Kidney (tissue), 14 donors: ENCODE measurements around the gene PRSS35. TPM values are rescaled to one million over a fixed set of nuclear protein-coding genes. Genes with fewer than 3 reads are reported as not detected.

ENCODE experiments used
- DNase-seq, 5 donors: peaks; one replicate each; pipeline ENCODE4 v3.0.0-alpha.2; 2013 to 2020
- FAIRE-seq: peaks from 2 replicates; lab custom pipeline; 2012; peaks lifted over from hg19 to GRCh38; lab: Jason Lieb, UNC
- H3K27ac ChIP-seq, 2 donors: one replicate each; pipeline ENCODE4 v1.7.0; 2013; ENCODE audit warnings: low read depth in 2 of 2, low read length in 2 of 2, inconsistent platforms in 1 of 2
- H3K27me3 ChIP-seq: one replicate; pipeline ENCODE4 v1.7.1; 2013; ENCODE audit warnings: low read length, inconsistent platforms; ENCODE audit not compliant: control insufficient read depth, insufficient read depth
- H3K36me3 ChIP-seq, 3 donors: one replicate each; pipeline versions ENCODE4 v1.7.0 to v1.7.1; 2013; ENCODE audit warnings: low read length in 3 of 3, control low read depth in 1 of 3, inconsistent platforms in 1 of 3; ENCODE audit not compliant: insufficient read depth in 3 of 3, control insufficient read depth in 2 of 3
- H3K4me1 ChIP-seq, 3 donors: one replicate each; pipeline versions ENCODE4 v1.7.0 to v1.7.1; 2013; ENCODE audit warnings: low read length in 3 of 3, inconsistent platforms in 1 of 3, low read depth in 1 of 3; ENCODE audit not compliant: control insufficient read depth in 2 of 3, insufficient read depth in 2 of 3
- H3K4me3 ChIP-seq, 3 donors: one replicate each; pipeline versions ENCODE4 v1.7.0 to v1.8.1; 2013; ENCODE audit warnings: low read length in 3 of 3, control low read depth in 1 of 3, inconsistent platforms in 1 of 3
- H3K9ac ChIP-seq, 3 donors: one replicate each; pipeline versions ENCODE4 v1.7.0 to v1.7.1; 2013; ENCODE audit warnings: low read length in 3 of 3, control low read depth in 1 of 3, inconsistent platforms in 1 of 3
- H3K9me3 ChIP-seq, 3 donors: one replicate each; pipeline versions ENCODE4 v1.7.0 to v1.7.1; 2013; ENCODE audit warnings: low read length in 3 of 3, control low read depth in 1 of 3, inconsistent platforms in 1 of 3; ENCODE audit not compliant: control insufficient read depth in 2 of 3, insufficient read depth in 1 of 3
- intact Hi-C: fragments of 100-400 bp; cut with DNase I; formaldehyde crosslinking; loops from one replicate; pipeline ENCODE4 v1.11.1; 2022
- polyA plus RNA-seq: library from polyadenylated mRNA; stranded (reverse); fragments of 350-450 nt; fragmentation: Illumina TruSeq; extraction: RNeasy Lipid Tissue Mini Kit (QIAGEN cat#74804); gene quantifications from one replicate; pipeline ENCODE4 v1.2.3, GENCODE V29; 2014; ENCODE audit warnings: low read depth, low replicate concordance; ENCODE audit not compliant: insufficient read depth
- total RNA-seq: library from RNA; stranded (reverse); fragmentation: NEBNext Ultra II Directional; extraction: Animal tissue kit (Norgen Biotek cat#: 25700); gene quantifications from one replicate; pipeline ENCODE4 v1.2.1, GENCODE V29; 2021
- TF ChIP-seq, protein P1 (sequence below): IDR thresholded peaks from 3 replicates; pipeline ENCODE4 v1.5.1; 2012; ENCODE audit warnings: mild to moderate bottlenecking, moderate library complexity, borderline replicate concordance; ENCODE audit not compliant: insufficient read depth; ENCODE audit errors: extremely low read depth
- donor health status: control.
- donor health status: control.
- donor health status: control.
- donor health status: control.
- donor health status: control.
- donor health status: DM: yes; HTN: yes; CAD: no.
- donor health status: Normal renal cell carcinoma (clear cell type).

PRSS35 gene
- total and polyA plus RNA-seq, 2 donors from 2014 or later: 0.66 to 2.0 TPM

DNA sequence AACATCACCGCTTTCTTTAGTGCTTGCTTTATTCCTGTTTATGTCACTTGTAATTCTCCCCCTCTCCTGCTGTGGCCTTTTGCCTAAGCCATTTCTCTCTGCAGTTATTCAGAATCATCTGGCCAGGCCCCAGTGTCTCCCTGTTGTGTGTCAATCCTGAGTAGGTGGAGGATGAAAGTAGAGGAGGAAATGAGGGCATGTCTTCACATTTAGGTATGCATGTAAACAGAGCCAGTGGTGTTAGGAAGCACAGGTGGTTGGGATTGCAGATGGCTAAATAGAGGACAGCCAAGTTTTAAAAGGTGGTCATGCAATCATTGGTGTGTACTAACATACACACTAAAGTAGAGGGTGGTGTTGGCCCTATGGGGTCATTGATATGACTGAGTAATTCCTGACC is 5.2 kb downstream of the PRSS35 start:
- Histone ChIP-seq H3K9me3 (no peaks in the 10 kb centered on the region), H3K4me1 (no peaks in the 10 kb centered on the region), H3K27ac (no peak overlapping the region), H3K4me3 (no peak overlapping the region), H3K36me3 (no peaks in the 10 kb centered on the region), H3K27me3 (no peaks in the 10 kb centered on the region), H3K9ac (no peak overlapping the region)
- intact Hi-C loops: no loop called here
- no peak for FAIRE-seq
- TF ChIP-seq, protein P1, sequence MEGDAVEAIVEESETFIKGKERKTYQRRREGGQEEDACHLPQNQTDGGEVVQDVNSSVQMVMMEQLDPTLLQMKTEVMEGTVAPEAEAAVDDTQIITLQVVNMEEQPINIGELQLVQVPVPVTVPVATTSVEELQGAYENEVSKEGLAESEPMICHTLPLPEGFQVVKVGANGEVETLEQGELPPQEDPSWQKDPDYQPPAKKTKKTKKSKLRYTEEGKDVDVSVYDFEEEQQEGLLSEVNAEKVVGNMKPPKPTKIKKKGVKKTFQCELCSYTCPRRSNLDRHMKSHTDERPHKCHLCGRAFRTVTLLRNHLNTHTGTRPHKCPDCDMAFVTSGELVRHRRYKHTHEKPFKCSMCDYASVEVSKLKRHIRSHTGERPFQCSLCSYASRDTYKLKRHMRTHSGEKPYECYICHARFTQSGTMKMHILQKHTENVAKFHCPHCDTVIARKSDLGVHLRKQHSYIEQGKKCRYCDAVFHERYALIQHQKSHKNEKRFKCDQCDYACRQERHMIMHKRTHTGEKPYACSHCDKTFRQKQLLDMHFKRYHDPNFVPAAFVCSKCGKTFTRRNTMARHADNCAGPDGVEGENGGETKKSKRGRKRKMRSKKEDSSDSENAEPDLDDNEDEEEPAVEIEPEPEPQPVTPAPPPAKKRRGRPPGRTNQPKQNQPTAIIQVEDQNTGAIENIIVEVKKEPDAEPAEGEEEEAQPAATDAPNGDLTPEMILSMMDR: no peak
- no peak for DNase-seq

DNA sequence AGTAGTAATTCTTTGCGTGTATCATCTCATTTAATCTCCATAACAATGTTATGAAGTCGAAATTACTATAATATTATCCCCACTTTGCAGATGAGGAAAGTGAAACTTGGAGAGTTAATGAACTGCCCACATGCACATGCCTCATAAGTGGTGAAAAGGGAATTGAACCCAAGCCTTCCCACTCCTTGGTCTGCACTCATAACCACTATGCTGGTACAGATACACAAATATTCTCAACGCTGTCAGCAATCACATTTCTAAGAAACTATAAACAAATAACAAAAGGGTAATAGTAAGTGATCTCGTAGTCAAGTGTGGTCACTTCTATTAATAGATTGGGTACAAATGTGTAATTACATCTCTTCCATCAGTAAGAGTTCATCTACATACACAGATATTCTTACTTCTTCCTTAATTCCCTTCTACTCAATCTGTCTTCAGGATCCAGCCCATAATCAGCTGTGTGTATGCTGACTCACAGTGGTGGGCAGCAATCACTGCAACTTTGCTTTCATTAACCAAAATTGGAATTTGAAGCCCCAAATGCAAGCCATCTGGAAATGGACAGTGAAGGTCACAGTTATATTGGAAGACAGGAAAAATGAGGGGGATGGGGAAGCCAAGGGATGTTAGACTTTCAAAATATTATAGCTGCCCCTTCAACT is 6.6 kb downstream of the PRSS35 start:
- Histone ChIP-seq H3K9ac (no peak overlapping the region), H3K27ac (no peak overlapping the region), H3K4me3 (no peak overlapping the region), H3K4me1 (no peaks in the 10 kb centered on the region), H3K27me3 (no peaks in the 10 kb centered on the region), H3K36me3 (no peaks in the 10 kb centered on the region), H3K9me3 (no peaks in the 10 kb centered on the region)
- intact Hi-C loops: no loop called here
- TF ChIP-seq, protein P1: no peak
- FAIRE-seq (no peak), DNase-seq (no peak)

DNA sequence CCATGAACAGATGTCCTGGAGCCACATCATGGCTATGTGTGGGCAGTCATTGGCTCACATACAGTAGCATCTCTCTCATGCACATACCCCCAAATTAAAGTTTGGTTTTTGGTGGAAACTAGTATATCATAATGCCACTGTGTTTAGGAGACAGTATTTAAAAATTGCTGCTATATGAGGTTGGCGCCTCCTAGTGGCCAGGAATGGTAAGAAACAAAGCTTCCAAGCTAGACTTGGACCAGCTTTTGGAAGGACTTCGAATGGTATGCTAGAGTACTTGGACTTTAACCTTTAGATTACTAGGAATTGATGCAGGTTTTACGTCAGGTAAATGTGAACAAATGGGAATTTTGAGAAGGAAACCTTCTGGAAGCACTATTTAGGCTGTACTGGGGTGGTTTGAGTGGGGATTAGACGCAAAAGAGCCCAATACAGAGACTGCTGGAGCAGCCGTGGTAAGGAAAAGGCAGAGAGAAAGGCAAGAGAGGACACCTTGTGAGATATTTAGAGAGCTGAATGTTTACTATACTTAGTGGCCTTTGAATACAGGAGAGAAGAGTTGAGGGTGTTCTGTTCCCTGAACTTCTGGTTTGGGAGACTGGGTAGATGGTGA is 23.8 kb downstream of the PRSS35 start:
- Histone ChIP-seq H3K9me3 (no peaks in the 10 kb centered on the region), H3K27me3 (no peaks in the 10 kb centered on the region), H3K36me3 (no peaks in the 10 kb centered on the region), H3K4me1 (no peaks in the 10 kb centered on the region), H3K27ac (no peak overlapping the region), H3K9ac (no peak overlapping the region), H3K4me3 (no peak overlapping the region)
- intact Hi-C loops: no loop called here
- DNase-seq: peak in 2 of 5 donors; percentile 25 to 46
- FAIRE-seq: no peak
- TF ChIP-seq, protein P1: peak; percentile 43
